Measurements from ENCODE around the gene FNIP2.

DNA sequence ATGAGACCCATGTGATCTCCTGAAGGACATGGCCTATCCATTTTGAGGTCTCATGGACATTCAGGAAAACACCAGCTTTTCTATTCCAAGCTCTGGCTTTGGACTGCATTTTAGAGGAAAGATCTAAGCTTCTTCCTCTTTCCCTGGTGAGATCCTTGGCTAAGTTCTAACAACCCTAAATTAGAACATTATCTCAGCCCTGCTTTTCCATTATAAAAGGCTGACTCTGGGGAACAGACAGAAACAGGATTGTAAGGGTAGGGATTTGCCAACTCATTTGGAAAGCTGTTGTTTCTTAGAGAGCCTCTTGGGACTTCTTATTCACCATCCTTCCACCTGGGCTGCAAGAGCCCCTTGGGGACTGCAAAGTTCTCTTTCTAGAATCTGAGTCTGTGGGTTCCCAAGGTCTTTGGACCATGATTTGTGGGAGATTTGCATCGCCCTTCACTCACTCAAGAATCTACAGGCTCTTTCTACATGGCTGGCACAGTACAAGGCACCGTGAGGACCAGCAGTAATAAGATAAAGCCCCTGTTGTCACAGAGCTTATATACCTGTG lies 146.9 kb downstream of the FNIP2 start:
- TF ChIP-seq, protein P1, sequence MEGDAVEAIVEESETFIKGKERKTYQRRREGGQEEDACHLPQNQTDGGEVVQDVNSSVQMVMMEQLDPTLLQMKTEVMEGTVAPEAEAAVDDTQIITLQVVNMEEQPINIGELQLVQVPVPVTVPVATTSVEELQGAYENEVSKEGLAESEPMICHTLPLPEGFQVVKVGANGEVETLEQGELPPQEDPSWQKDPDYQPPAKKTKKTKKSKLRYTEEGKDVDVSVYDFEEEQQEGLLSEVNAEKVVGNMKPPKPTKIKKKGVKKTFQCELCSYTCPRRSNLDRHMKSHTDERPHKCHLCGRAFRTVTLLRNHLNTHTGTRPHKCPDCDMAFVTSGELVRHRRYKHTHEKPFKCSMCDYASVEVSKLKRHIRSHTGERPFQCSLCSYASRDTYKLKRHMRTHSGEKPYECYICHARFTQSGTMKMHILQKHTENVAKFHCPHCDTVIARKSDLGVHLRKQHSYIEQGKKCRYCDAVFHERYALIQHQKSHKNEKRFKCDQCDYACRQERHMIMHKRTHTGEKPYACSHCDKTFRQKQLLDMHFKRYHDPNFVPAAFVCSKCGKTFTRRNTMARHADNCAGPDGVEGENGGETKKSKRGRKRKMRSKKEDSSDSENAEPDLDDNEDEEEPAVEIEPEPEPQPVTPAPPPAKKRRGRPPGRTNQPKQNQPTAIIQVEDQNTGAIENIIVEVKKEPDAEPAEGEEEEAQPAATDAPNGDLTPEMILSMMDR (IDR thresholded peaks at IDR 0.05) = no peak
- TF ChIP-seq ZFX (IDR thresholded peaks at IDR 0.05; ENCODE audit: borderline replicate concordance) = no peak
